HEK293 (cell line): ENCODE results near the gene TTC12.

Experiments used
- CTCF ChIA-PET: fragments of 350-600 bp; formaldehyde crosslinking; extraction: SDS; loops from one replicate; lab custom pipeline; 2021; ENCODE audit warnings: antibody characterized with exemption; lab: Yijun Ruan, JAX
- POLR2A ChIA-PET: fragments of 300-600 bp; formaldehyde crosslinking; extraction: SDS; loops from one replicate; lab custom pipeline; 2020; ENCODE audit warnings: antibody characterized with exemption, inconsistent platforms; lab: Yijun Ruan, JAX
- H3K27ac ChIP-seq: fragments of 200-500 bp; sonication (Bioruptor generic); 2 replicates; pipeline ENCODE4 v1.5.1; 2014; ENCODE audit warnings: low read depth, low read length, control low read depth, inconsistent platforms; ENCODE audit errors: extremely low read depth
- H3K36me3 ChIP-seq, 2 experiments: fragments of 200-500 bp in 1 of 2; sonication (Bioruptor generic) in 1 of 2; 1 replicate in 1 of 2; 2 replicates in 1 of 2; pipeline ENCODE4 v1.5.1; 2014 to 2017; ENCODE audit warnings: inconsistent platforms in 2 of 2, low read length in 2 of 2; ENCODE audit not compliant: control insufficient read depth in 2 of 2, insufficient read depth in 1 of 2
- H3K4me1 ChIP-seq: fragments of 200-500 bp; sonication (Bioruptor generic); 2 replicates; pipeline ENCODE4 v1.5.1; 2014; ENCODE audit warnings: mild to moderate bottlenecking, low read length, inconsistent platforms; ENCODE audit not compliant: control insufficient read depth, insufficient read depth
- H3K4me3 ChIP-seq: 2 replicates; pipeline ENCODE4 v1.5.1; 2011; ENCODE audit warnings: low read depth, mild to moderate bottlenecking, control low read depth, low read length, moderate library complexity
- H3K9me3 ChIP-seq: fragments of 200-500 bp; sonication (Bioruptor generic); 2 replicates; pipeline ENCODE4 v1.5.1; 2014; ENCODE audit warnings: low read depth, low read length, inconsistent platforms; ENCODE audit not compliant: control insufficient read depth, insufficient read depth
- BCL11A ChIP-seq: fragments of 450-650 bp; formaldehyde crosslinking; IDR thresholded peaks from 2 replicates; pipeline ENCODE4 v1.5.1; 2016; ENCODE audit warnings: low read depth, missing biosample characterization, missing genetic modification characterization
- MZF1 ChIP-seq: fragments of 450-650 bp; formaldehyde crosslinking; IDR thresholded peaks from 2 replicates; pipeline ENCODE4 v1.5.1; 2017; ENCODE audit warnings: missing biosample characterization, missing genetic modification characterization, borderline replicate concordance
- PATZ1 ChIP-seq: fragments of 450-650 bp; formaldehyde crosslinking; IDR thresholded peaks from 2 replicates; pipeline ENCODE4 v1.5.1; 2016; ENCODE audit warnings: missing biosample characterization, missing genetic modification characterization
- PRDM6 ChIP-seq: fragments of 450-650 bp; formaldehyde crosslinking; IDR thresholded peaks from 2 replicates; pipeline ENCODE4 v1.5.1; 2017; ENCODE audit warnings: missing biosample characterization, missing genetic modification characterization
- SALL2 ChIP-seq: fragments of 450-650 bp; formaldehyde crosslinking; IDR thresholded peaks from 2 replicates; pipeline ENCODE4 v1.5.0; 2017; ENCODE audit warnings: missing biosample characterization, mild to moderate bottlenecking, missing genetic modification characterization, borderline replicate concordance
- WT1 ChIP-seq: fragments of 450-650 bp; formaldehyde crosslinking; IDR thresholded peaks from 2 replicates; pipeline ENCODE4 v1.5.1; 2016; ENCODE audit warnings: missing biosample characterization, missing genetic modification characterization
- ZNF184 ChIP-seq: fragments of 450-650 bp; IDR thresholded peaks from 2 replicates; pipeline ENCODE4 v1.5.1; 2018; ENCODE audit warnings: missing biosample characterization, mild to moderate bottlenecking, missing genetic modification characterization
- ZNF274 ChIP-seq, 2 experiments: fragments of 200-500 bp in 1 of 2; fragments of 450-650 bp in 1 of 2; sonication (Bioruptor generic) in 1 of 2; formaldehyde crosslinking in 1 of 2; IDR thresholded peaks; 2 replicates each; pipeline versions ENCODE4 v1.5.1 to v1.6.1; 2014 to 2016; ENCODE audit warnings: borderline replicate concordance in 1 of 2, inconsistent platforms in 1 of 2, low read length in 1 of 2, missing biosample characterization in 1 of 2, missing genetic modification characterization in 1 of 2
- ZNF324 ChIP-seq: fragments of 450-650 bp; formaldehyde crosslinking; IDR thresholded peaks from 2 replicates; pipeline ENCODE4 v1.5.1; 2016; ENCODE audit warnings: missing biosample characterization, missing genetic modification characterization
- ZNF473 ChIP-seq: fragments of 450-650 bp; formaldehyde crosslinking; IDR thresholded peaks from 2 replicates; pipeline ENCODE4 v1.5.1; 2017; ENCODE audit warnings: missing biosample characterization, missing genetic modification characterization
- ZNF501 ChIP-seq: fragments of 450-650 bp; formaldehyde crosslinking; IDR thresholded peaks from 2 replicates; pipeline ENCODE4 v1.5.1; 2016; ENCODE audit warnings: missing biosample characterization, missing genetic modification characterization
- ZNF561 ChIP-seq: fragments of 450-650 bp; IDR thresholded peaks from 2 replicates; pipeline ENCODE4 v1.5.1; 2018; ENCODE audit warnings: missing biosample characterization, missing genetic modification characterization, borderline replicate concordance
- ZNF600 ChIP-seq: fragments of 450-650 bp; formaldehyde crosslinking; IDR thresholded peaks from 2 replicates; pipeline ENCODE4 v1.5.1; 2016; ENCODE audit warnings: missing biosample characterization, missing genetic modification characterization
- ZNF645 ChIP-seq: fragments of 450-650 bp; formaldehyde crosslinking; IDR thresholded peaks from 2 replicates; pipeline ENCODE4; 2016; ENCODE audit warnings: missing biosample characterization, missing genetic modification characterization
- ZNF660 ChIP-seq: fragments of 450-650 bp; IDR thresholded peaks from 2 replicates; pipeline ENCODE4 v1.5.1; 2018; ENCODE audit warnings: missing biosample characterization, mild to moderate bottlenecking, missing genetic modification characterization
- ZSCAN16 ChIP-seq: fragments of 450-650 bp; formaldehyde crosslinking; IDR thresholded peaks from 2 replicates; pipeline ENCODE4 v1.5.1; 2016; ENCODE audit warnings: missing biosample characterization, missing genetic modification characterization
- ZSCAN5A ChIP-seq: fragments of 450-650 bp; formaldehyde crosslinking; IDR thresholded peaks from 2 replicates; pipeline ENCODE4 v1.5.1; 2016; ENCODE audit warnings: missing biosample characterization, missing genetic modification characterization
- ZXDB ChIP-seq: fragments of 450-650 bp; formaldehyde crosslinking; IDR thresholded peaks from 2 replicates; pipeline ENCODE4 v1.5.1; 2016; ENCODE audit warnings: missing biosample characterization, missing genetic modification characterization
- TF ChIP-seq, protein P1 (sequence below): fragments of 450-650 bp; IDR thresholded peaks from 2 replicates; pipeline ENCODE4 v1.5.1; 2018; ENCODE audit warnings: missing biosample characterization, missing genetic modification characterization
- TF ChIP-seq, protein P2 (sequence below): fragments of 450-650 bp; formaldehyde crosslinking; IDR thresholded peaks from 2 replicates; pipeline ENCODE4 v1.5.1; 2016; ENCODE audit warnings: missing biosample characterization, missing genetic modification characterization, borderline replicate concordance
- TF ChIP-seq, protein P3 (sequence below): fragments of 450-650 bp; formaldehyde crosslinking; IDR thresholded peaks from 2 replicates; pipeline ENCODE4 v1.5.1; 2016; ENCODE audit warnings: missing biosample characterization, missing genetic modification characterization, low read depth
- TF ChIP-seq, protein P4 (sequence below): fragments of 450-650 bp; formaldehyde crosslinking; IDR thresholded peaks from 2 replicates; pipeline ENCODE4 v1.5.1; 2017; ENCODE audit warnings: missing biosample characterization, missing genetic modification characterization

Gene TTC12

DNA sequence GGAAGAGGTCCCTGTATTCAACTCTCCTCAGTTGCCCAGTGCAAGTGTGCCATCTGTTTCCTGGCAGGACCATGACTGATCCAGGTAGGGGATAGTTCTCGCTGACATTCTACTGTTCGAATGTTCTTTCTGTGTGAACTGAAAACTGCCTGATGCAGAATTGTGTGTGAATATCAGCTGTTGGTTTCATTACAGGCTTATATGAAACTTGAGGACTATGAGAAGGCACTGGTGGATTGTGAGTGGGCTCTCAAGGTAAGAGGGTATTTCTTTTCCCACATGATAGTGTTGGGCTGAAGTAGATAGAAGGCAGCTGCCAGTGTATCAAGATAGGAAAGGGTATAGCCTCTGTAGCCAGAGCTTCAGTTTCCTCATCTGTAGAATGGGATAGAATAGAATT is 15.3 kb downstream of the TTC12 start (continued):
- TF ChIP-seq SALL2 (tag by site-specific recombination) = no peak
- no peak for TF ChIP-seq ZXDB (tag by site-specific recombination)
- no peak for TF ChIP-seq ZNF600
- no peak for TF ChIP-seq ZNF501 (tag by site-specific recombination)
- no peak for TF ChIP-seq MZF1 (tag by site-specific recombination)
- TF ChIP-seq, protein P1, sequence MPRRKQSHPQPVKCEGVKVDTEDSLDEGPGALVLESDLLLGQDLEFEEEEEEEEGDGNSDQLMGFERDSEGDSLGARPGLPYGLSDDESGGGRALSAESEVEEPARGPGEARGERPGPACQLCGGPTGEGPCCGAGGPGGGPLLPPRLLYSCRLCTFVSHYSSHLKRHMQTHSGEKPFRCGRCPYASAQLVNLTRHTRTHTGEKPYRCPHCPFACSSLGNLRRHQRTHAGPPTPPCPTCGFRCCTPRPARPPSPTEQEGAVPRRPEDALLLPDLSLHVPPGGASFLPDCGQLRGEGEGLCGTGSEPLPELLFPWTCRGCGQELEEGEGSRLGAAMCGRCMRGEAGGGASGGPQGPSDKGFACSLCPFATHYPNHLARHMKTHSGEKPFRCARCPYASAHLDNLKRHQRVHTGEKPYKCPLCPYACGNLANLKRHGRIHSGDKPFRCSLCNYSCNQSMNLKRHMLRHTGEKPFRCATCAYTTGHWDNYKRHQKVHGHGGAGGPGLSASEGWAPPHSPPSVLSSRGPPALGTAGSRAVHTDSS (tag by site-specific recombination) = no peak

GRCh38 chr11:113331441-113331840 is 17.1 kb downstream of the TTC12 start:
- H3K4me3 ChIP-seq = no peak overlapping the region
- H3K36me3 ChIP-seq = peaks cover 0 to 79% of the 10 kb centered on the region in 2 experiments; a peak in 1 of 3 replicates
- no peak overlapping the region for H3K27ac ChIP-seq
- no peaks in the 10 kb centered on the region for H3K4me1 ChIP-seq
- ChIA-PET CTCF (interaction anchor here (0.6 to 1.9 kb wide), 3 partner anchors 18 to 201 kb away, joined by 3 to 9 read pairs (median 3); no protein-coding TSS in a partner anchor), POLR2A (interaction anchor here (0.5 to 0.8 kb wide), 2 partner anchors 17 to 605 kb away, joined by 4 to 7 read pairs; partner anchors contain the start of gene TTC12)
- no peaks in the 10 kb centered on the region for H3K9me3 ChIP-seq
- TF ChIP-seq, protein P2, sequence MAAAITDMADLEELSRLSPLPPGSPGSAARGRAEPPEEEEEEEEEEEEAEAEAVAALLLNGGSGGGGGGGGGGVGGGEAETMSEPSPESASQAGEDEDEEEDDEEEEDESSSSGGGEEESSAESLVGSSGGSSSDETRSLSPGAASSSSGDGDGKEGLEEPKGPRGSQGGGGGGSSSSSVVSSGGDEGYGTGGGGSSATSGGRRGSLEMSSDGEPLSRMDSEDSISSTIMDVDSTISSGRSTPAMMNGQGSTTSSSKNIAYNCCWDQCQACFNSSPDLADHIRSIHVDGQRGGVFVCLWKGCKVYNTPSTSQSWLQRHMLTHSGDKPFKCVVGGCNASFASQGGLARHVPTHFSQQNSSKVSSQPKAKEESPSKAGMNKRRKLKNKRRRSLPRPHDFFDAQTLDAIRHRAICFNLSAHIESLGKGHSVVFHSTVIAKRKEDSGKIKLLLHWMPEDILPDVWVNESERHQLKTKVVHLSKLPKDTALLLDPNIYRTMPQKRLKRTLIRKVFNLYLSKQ (tag by site-specific recombination) = no peak
- TF ChIP-seq WT1 (tag by site-specific recombination) = no peak
- TF ChIP-seq ZNF274 (IDR thresholded peaks at IDR 0.05; ENCODE audit: low read length) = no peak
- no peak for TF ChIP-seq ZNF274 (tag by site-specific recombination; IDR thresholded peaks at IDR 0.05; ENCODE audit: borderline replicate concordance)
- TF ChIP-seq, protein P3, sequence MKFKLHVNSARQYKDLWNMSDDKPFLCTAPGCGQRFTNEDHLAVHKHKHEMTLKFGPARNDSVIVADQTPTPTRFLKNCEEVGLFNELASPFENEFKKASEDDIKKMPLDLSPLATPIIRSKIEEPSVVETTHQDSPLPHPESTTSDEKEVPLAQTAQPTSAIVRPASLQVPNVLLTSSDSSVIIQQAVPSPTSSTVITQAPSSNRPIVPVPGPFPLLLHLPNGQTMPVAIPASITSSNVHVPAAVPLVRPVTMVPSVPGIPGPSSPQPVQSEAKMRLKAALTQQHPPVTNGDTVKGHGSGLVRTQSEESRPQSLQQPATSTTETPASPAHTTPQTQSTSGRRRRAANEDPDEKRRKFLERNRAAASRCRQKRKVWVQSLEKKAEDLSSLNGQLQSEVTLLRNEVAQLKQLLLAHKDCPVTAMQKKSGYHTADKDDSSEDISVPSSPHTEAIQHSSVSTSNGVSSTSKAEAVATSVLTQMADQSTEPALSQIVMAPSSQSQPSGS (tag by site-specific recombination) = no peak
- no peak for TF ChIP-seq ZNF473 (tag by site-specific recombination)
- no peak for TF ChIP-seq PRDM6 (tag by site-specific recombination)
- no peak for TF ChIP-seq ZNF184
- TF ChIP-seq ZNF324 (tag by site-specific recombination) = no peak
- TF ChIP-seq, protein P4, sequence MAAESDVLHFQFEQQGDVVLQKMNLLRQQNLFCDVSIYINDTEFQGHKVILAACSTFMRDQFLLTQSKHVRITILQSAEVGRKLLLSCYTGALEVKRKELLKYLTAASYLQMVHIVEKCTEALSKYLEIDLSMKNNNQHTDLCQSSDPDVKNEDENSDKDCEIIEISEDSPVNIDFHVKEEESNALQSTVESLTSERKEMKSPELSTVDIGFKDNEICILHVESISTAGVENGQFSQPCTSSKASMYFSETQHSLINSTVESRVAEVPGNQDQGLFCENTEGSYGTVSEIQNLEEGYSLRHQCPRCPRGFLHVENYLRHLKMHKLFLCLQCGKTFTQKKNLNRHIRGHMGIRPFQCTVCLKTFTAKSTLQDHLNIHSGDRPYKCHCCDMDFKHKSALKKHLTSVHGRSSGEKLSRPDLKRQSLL = no peak
- TF ChIP-seq ZSCAN16 (tag by site-specific recombination) = no peak
- no peak for TF ChIP-seq BCL11A
- TF ChIP-seq ZNF645 = no peak
- TF ChIP-seq ZSCAN5A (tag by site-specific recombination) = no peak
- no peak for TF ChIP-seq ZNF561 (tag by site-specific recombination)
- no peak for TF ChIP-seq PATZ1 (tag by site-specific recombination)
- TF ChIP-seq ZNF660 = no peak
